AG04450 (cell line): ENCODE measurements around the gene TRDN. TPM values are rescaled to one million over a fixed set of nuclear protein-coding genes. Genes with fewer than 3 reads are reported as not detected.

ENCODE experiments used
- CTCF ChIA-PET: fragments of 300-600, 350-600 bp; formaldehyde crosslinking; extraction: SDS; loops from one replicate; lab custom pipeline; 2022; ENCODE audit warnings: antibody characterized with exemption, inconsistent platforms; lab: Charles Lee
- POLR2A ChIA-PET: fragments of 350-600 bp; formaldehyde crosslinking; extraction: SDS; loops from one replicate; lab custom pipeline; 2021; ENCODE audit warnings: antibody characterized with exemption, inconsistent platforms; lab: Yijun Ruan, JAX
- DNase-seq: peaks from one replicate; pipeline ENCODE4 v3.0.0-alpha.2; 2011; ENCODE audit warnings: low read depth, low spot score
- H3K27ac ChIP-seq: one replicate; pipeline ENCODE4 v1.5.1; 2012; ENCODE audit warnings: low read depth, low read length, control low read depth
- H3K27me3 ChIP-seq: one replicate; pipeline ENCODE4 v1.6.0; 2012; ENCODE audit warnings: low read length; ENCODE audit not compliant: control insufficient read depth, insufficient read depth
- H3K4me3 ChIP-seq: 2 replicates; pipeline ENCODE4 v1.5.1; 2011; ENCODE audit warnings: mild to moderate bottlenecking, low read depth, low read length, control low read depth
- H3K9me3 ChIP-seq: 2 replicates; pipeline ENCODE4 v1.5.1; 2012; ENCODE audit warnings: low read length; ENCODE audit not compliant: control insufficient read depth, insufficient read depth
- CTCF ChIP-seq: IDR thresholded peaks from 2 replicates; pipeline ENCODE4 v1.5.1; 2011; ENCODE audit warnings: low read depth, low read length, control low read depth, inconsistent platforms
- polyA plus RNA-seq: library from polyadenylated mRNA; depleted of rRNA; stranded (reverse); fragments of >200 nt; gene quantifications from 2 replicates; pipeline ENCODE4 v1.2.3, GENCODE V29; 2011

TRDN gene
- polyA plus RNA-seq, 1 experiment: not detected

DNA sequence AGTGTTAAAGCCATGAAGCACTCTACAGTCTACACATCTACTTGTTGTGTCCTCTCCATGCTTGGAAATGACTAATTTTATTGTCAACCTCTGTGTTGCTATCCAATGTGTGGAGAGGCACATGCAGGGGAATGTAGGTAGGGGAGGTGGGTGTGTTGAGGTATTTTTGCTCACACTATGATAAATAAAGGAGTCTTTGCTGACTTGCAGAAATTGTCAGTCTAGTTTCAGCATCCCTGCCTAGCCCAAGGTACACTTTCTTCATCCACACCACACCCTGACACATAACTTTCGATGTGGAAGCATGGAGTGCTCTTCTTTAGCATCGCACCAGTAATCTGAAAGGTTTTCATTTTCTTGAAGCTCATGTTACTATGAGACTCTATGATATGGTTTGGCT is 264.0 kb downstream of the TRDN start:
- no peak overlapping the region for H3K27ac ChIP-seq
- H3K9me3 ChIP-seq: no peaks in the 10 kb centered on the region
- H3K27me3 ChIP-seq: no peaks in the 10 kb centered on the region
- no peak for TF ChIP-seq CTCF
- no peak overlapping the region for H3K4me3 ChIP-seq
- ChIA-PET POLR2A (no interaction called here), CTCF (no interaction called here)
- DNase-seq: no peak

DNA sequence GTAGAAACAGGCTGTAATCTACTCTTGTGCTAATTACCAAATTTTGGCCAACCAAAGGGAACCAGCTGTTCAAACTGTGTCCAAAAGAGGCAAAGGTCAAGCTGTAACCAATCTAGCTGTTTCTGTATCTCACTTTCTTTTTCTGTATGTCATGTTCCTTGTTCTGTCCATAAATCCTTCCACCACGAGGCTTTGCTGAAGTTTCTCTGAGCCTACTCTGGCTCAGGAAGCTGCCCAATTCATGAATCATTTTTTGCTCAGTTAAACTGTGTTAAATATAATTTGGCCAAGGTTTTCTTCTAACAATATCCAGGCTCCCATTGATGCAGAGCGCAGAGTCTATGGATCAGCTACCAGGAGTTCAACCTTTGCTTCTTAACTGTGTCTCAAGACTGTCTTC is 272.8 kb downstream of the TRDN start:
- Histone ChIP-seq H3K27ac (no peak overlapping the region), H3K27me3 (no peaks in the 10 kb centered on the region), H3K4me3 (no peak overlapping the region), H3K9me3 (peaks cover 6% of the 10 kb centered on the region; the same call in 1 of the 2 replicates)
- TF ChIP-seq CTCF: no peak
- DNase-seq: no peak
- ChIA-PET POLR2A (no interaction called here), CTCF (no interaction called here)

GRCh38 chr6:123360359-123360758 is 276.4 kb downstream of the TRDN start:
- Histone ChIP-seq H3K9me3 (peaks cover 6% of the 10 kb centered on the region; the same call in 1 of the 2 replicates), H3K27me3 (no peaks in the 10 kb centered on the region), H3K27ac (no peak overlapping the region), H3K4me3 (no peak overlapping the region)
- ChIA-PET CTCF (no interaction called here), POLR2A (no interaction called here)
- DNase-seq: no peak
- TF ChIP-seq CTCF: no peak

GRCh38 chr6:123352705-123353104 is 284.0 kb downstream of the TRDN start:
- H3K4me3 ChIP-seq: no peak overlapping the region
- no peak for TF ChIP-seq CTCF
- POLR2A ChIA-PET: no interaction called here
- no peak overlapping the region for H3K27ac ChIP-seq
- CTCF ChIA-PET: no interaction called here
- H3K9me3 ChIP-seq: no peaks in the 10 kb centered on the region
- no peak for DNase-seq
- no peaks in the 10 kb centered on the region for H3K27me3 ChIP-seq

DNA sequence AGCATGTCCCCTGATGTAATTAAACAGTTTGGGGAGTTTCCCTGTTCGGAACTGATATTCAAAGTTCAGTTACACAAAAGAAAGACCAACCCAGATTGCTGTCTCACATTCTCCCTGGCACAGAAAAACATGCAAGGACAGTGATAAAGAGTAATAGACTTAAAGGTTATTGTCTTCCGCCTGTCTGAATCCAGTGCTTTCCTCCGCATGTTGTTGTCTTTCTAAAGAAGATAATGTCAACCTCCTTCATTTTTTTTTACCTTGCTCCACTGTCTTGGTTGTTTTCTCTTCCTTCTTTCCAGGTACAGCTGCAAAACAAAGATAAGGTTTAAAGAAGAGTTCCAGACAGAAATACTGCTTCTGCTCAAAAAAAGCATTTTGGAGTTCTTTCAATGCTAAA is 284.5 kb downstream of the TRDN start:
- POLR2A ChIA-PET: no interaction called here
- CTCF ChIA-PET: no interaction called here

More for the DNA sequence above, 284.5 kb downstream of the TRDN start:
- no peak for TF ChIP-seq CTCF
- H3K4me3 ChIP-seq: no peak overlapping the region
- DNase-seq: no peak
- H3K27me3 ChIP-seq: no peaks in the 10 kb centered on the region
- H3K9me3 ChIP-seq: no peaks in the 10 kb centered on the region
- no peak overlapping the region for H3K27ac ChIP-seq
